Kasumi-1 (cell line): ENCODE measurements around the gene AHNAK.
A peak's percentile ranks its signal among the peaks of the same experiment; 100 is the strongest.

ENCODE experiments used
- DNase-seq, 2 experiments: peaks; one replicate each; lab custom pipeline; 2025; lab: John Stamatoyannopoulos, UW

AHNAK gene

GRCh38 chr11:62532096-62532495 lies 14.5 kb downstream of the AHNAK start:
- no peak for DNase-seq

GRCh38 chr11:62516736-62517371 lies 29.8 kb downstream of the AHNAK start:
- no peak for DNase-seq

GRCh38 chr11:62514151-62514550 lies 32.5 kb downstream of the AHNAK start:
- DNase-seq: no peak

GRCh38 chr11:62513626-62514025 lies 33.0 kb downstream of the AHNAK start:
- no peak for DNase-seq

- DNase-seq: no peak
Measured at GRCh38 chr11:62512961-62513360, 33.6 kb downstream of the AHNAK start.

- DNase-seq: no peak
Measured at GRCh38 chr11:62508336-62509058, 38.1 kb downstream of the AHNAK start.

GRCh38 chr11:62507125-62507422 lies 39.5 kb downstream of the AHNAK start:
- DNase-seq: no peak

GRCh38 chr11:62506413-62507124 lies 40.0 kb downstream of the AHNAK start:
- no peak for DNase-seq

- DNase-seq: no peak
Measured at GRCh38 chr11:62505440-62506091, 41.0 kb downstream of the AHNAK start.

- DNase-seq: no peak
Measured at GRCh38 chr11:62505059-62505439, 41.6 kb downstream of the AHNAK start.

- DNase-seq: no peak
Measured at GRCh38 chr11:62504158-62504973, 42.2 kb downstream of the AHNAK start.

GRCh38 chr11:62502030-62502730 lies 44.4 kb downstream of the AHNAK start:
- DNase-seq: no peak

- no peak for DNase-seq
Measured at GRCh38 chr11:62501432-62501891, 45.1 kb downstream of the AHNAK start.

GRCh38 chr11:62500650-62501030 lies 46.0 kb downstream of the AHNAK start:
- DNase-seq: no peak

- no peak for DNase-seq
Measured at GRCh38 chr11:62499944-62500649, 46.5 kb downstream of the AHNAK start.

GRCh38 chr11:62499311-62499943 lies 47.2 kb downstream of the AHNAK start:
- DNase-seq: peak; percentile 23 to 37

GRCh38 chr11:62498492-62499286 lies 47.9 kb downstream of the AHNAK start:
- no peak for DNase-seq

GRCh38 chr11:62498031-62498430 lies 48.6 kb downstream of the AHNAK start:
- no peak for DNase-seq

GRCh38 chr11:62497132-62497801 lies 49.3 kb downstream of the AHNAK start:
- DNase-seq: peak; percentile 13 to 24
